DOHH2 (cell line): Measurements from ENCODE around the gene CYP2A6.
"Not testable (repeated sequence)": the region's sequence is repeated elsewhere in the genome, so short reads cannot be mapped to it uniquely, and the experiment has no call there.

Source experiments
- EZH2phosphoT487 ChIP-seq: fragments of 200-600 bp; sonication (generic); IDR thresholded peaks from 2 replicates; pipeline ENCODE4 v1.6.1; 2017; ENCODE audit warnings: borderline replicate concordance, mild to moderate bottlenecking, antibody characterized with exemption, low read length, moderate library complexity, mixed read lengths
- TF ChIP-seq, protein P1 (sequence below): fragments of 200-600 bp; sonication (generic); IDR thresholded peaks from one replicate; pipeline ENCODE4 v1.5.1; 2014; ENCODE audit warnings: antibody characterized with exemption, mild to moderate bottlenecking, low read depth, low read length; ENCODE audit not compliant: poor library complexity, severe bottlenecking

DNA sequence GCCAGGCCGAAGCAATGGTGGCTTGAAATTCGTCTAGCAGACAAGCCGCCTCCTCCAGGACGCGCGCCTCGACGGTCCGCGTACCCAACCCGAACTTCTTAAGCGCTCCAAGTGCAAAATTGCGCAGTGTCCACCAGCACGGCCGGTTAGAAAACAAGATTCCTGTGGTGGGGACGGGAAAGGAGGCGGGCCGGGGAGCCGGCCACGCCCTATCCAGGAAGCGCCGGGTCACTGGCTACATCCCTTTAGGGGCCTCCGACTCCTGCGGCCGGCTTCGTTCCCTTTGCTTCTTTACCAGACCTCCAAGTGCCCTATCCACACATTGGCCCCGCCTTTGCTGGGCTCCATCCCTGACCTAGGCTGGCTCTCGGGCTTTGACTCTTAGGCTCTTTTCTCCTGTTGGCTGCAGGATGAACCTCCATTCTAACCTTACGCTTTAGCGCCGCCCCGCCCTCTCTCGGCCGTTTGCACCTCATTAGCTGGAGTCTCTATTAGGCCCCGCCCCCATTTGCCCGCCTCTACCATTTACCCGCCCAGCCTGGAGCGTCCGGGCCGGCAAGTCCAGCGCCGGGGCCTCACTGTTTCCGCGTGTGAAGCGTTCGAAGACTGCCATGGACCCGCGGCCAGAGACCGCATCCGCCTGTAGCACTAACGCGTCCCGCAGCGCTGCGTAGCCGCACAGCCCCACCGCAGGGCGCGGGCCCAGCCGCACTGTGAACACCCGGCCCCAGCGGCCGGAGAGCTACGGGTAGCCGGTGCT lies 39.4 kb downstream of the CYP2A6 start:
- TF ChIP-seq, protein P1, sequence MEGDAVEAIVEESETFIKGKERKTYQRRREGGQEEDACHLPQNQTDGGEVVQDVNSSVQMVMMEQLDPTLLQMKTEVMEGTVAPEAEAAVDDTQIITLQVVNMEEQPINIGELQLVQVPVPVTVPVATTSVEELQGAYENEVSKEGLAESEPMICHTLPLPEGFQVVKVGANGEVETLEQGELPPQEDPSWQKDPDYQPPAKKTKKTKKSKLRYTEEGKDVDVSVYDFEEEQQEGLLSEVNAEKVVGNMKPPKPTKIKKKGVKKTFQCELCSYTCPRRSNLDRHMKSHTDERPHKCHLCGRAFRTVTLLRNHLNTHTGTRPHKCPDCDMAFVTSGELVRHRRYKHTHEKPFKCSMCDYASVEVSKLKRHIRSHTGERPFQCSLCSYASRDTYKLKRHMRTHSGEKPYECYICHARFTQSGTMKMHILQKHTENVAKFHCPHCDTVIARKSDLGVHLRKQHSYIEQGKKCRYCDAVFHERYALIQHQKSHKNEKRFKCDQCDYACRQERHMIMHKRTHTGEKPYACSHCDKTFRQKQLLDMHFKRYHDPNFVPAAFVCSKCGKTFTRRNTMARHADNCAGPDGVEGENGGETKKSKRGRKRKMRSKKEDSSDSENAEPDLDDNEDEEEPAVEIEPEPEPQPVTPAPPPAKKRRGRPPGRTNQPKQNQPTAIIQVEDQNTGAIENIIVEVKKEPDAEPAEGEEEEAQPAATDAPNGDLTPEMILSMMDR = not testable (repeated sequence)
- TF ChIP-seq EZH2phosphoT487 = not testable (repeated sequence)
